HCT116 (cell line): Measurements from ENCODE around the gene RABIF.

Experiments
- CBX3 ChIP-seq: IDR thresholded peaks from 2 replicates; pipeline ENCODE4 v1.6.1; 2012; ENCODE audit warnings: low read depth
- CEBPB ChIP-seq: IDR thresholded peaks from 2 replicates; pipeline ENCODE4 v1.6.1; 2012; ENCODE audit warnings: low read depth
- CTCF ChIP-seq, 3 experiments: fragments of 200-600 bp in 1 of 3; sonication (generic) in 1 of 3; IDR thresholded peaks in 2 of 3; conservative IDR thresholded peaks in 1 of 3; 2 replicates each; pipeline ENCODE4 v1.5.1; 2012 to 2017; ENCODE audit warnings: low read depth in 2 of 3, low read length in 2 of 3, antibody characterized with exemption in 1 of 3, borderline replicate concordance in 1 of 3, control low read depth in 1 of 3, mild to moderate bottlenecking in 1 of 3, mixed read lengths in 1 of 3, mixed run types in 1 of 3, moderate library complexity in 1 of 3; ENCODE audit not compliant: insufficient read depth in 1 of 3
- EGR1 ChIP-seq: IDR thresholded peaks from 2 replicates; pipeline ENCODE4 v1.6.1; 2012; ENCODE audit warnings: low read depth
- EZH2 ChIP-seq: fragments of 200-600 bp; sonication (generic); IDR thresholded peaks from 2 replicates; pipeline ENCODE4 v1.6.1; 2017; ENCODE audit warnings: antibody characterized with exemption, mixed run types
- POLR2A ChIP-seq: IDR thresholded peaks from 2 replicates; pipeline ENCODE4 v1.7.0; 2011; ENCODE audit warnings: borderline replicate concordance; ENCODE audit not compliant: insufficient read depth, insufficient read length; ENCODE audit errors: extremely low read depth
- POLR2AphosphoS5 ChIP-seq: IDR thresholded peaks from 2 replicates; pipeline ENCODE4 v1.6.1; 2011; ENCODE audit warnings: mild to moderate bottlenecking, low read depth, low read length, moderate library complexity
- RAD21 ChIP-seq: IDR thresholded peaks from 2 replicates; pipeline ENCODE4 v1.6.1; 2012; ENCODE audit warnings: low read depth, mild to moderate bottlenecking
- SIN3A ChIP-seq: IDR thresholded peaks from 2 replicates; pipeline ENCODE4 v1.6.1; 2012; ENCODE audit warnings: low read depth
- SRF ChIP-seq: IDR thresholded peaks from 2 replicates; pipeline ENCODE4 v1.6.1; 2012; ENCODE audit warnings: low read depth
- TCF7L2 ChIP-seq: IDR thresholded peaks from 2 replicates; pipeline ENCODE4 v1.7.0; 2011; ENCODE audit warnings: borderline replicate concordance, inconsistent platforms; ENCODE audit not compliant: insufficient read depth, insufficient read length; ENCODE audit errors: extremely low read depth
- ZFX ChIP-seq: fragments of 450-650 bp; IDR thresholded peaks from 2 replicates; pipeline ENCODE4 v1.6.1; 2017
- TF ChIP-seq, protein P1 (sequence below): IDR thresholded peaks from 2 replicates; pipeline ENCODE4 v1.6.1; 2012

DNA sequence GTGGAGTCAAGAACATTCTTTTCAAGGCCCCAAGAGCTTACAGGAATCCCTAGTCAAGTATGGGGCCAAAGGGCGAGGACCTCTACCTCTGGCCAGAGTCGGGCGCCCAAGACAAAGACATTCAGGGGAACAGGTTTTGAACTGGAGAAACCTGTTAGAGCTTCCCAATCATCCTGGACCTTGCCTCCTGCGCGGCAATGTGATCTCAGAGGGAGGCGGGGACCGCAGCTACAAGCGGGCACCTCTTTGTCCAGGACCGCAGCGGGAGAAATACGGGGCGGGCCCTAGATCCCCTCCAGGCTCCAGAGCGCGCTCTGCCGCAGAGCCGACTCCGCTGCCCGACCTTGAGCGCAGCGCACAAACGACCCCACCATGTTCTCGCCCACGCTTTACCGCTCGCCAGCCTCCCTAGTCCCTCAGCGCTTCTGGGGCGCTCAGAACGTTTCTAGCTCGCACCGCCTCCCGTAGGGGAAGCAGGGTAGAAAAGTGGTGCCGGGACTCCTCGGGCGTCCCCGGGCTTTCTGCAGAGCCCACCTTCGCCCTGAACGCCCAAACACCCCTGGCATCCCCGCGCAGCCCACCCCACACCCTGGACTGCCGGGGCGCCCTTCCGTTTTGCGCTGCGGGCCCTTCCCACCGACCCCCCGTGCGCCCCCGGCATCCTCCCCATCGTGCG is 28.1 kb downstream of the RABIF start:
- TF ChIP-seq CTCF (IDR thresholded peaks at IDR 0.05 in 2 of 3, conservative IDR thresholded peaks at IDR 0.05 in 1 of 3; ENCODE audit: borderline replicate concordance in 1 of 3, insufficient read depth in 1 of 3, low read depth in 2 of 3, low read length in 2 of 3) (no peak), POLR2A (no peak), SRF (no peak), CBX3 (no peak), SIN3A (no peak), POLR2AphosphoS5 (peak; percentile 53; the same call in 1 of the 2 replicates), EZH2 (no peak), TCF7L2 (no peak), RAD21 (no peak), ZFX (no peak), CEBPB (no peak), EGR1 (peak; percentile 70)
- TF ChIP-seq, protein P1, sequence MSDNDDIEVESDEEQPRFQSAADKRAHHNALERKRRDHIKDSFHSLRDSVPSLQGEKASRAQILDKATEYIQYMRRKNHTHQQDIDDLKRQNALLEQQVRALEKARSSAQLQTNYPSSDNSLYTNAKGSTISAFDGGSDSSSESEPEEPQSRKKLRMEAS = no peak
